Mesendoderm (in vitro differentiated cells): ENCODE results near the gene UBASH3B.

ENCODE experiments used
- DNase-seq: peaks from one replicate; pipeline ENCODE4 v3.0.0; 2013
- H2AK5ac ChIP-seq: 2 replicates; pipeline ENCODE4 v1.6.1; 2013; ENCODE audit warnings: low read length, inconsistent platforms
- H2BK120ac ChIP-seq: 2 replicates; pipeline ENCODE4 v1.6.1; 2013; ENCODE audit warnings: low read depth, mild to moderate bottlenecking, low read length, moderate library complexity, mixed read lengths
- H2BK15ac ChIP-seq: replicated peaks from 2 replicates; pipeline ENCODE4 v1.6.1; 2013; ENCODE audit warnings: low read depth, mild to moderate bottlenecking, moderate library complexity
- H2BK5ac ChIP-seq: 2 replicates; pipeline ENCODE4 v1.6.1; 2013; ENCODE audit warnings: low read length, inconsistent platforms
- H3K18ac ChIP-seq: 2 replicates; pipeline ENCODE4 v1.6.1; 2013; ENCODE audit warnings: mild to moderate bottlenecking, low read length, mixed read lengths
- H3K23ac ChIP-seq: one replicate; pipeline ENCODE4 v1.6.1; 2013; ENCODE audit warnings: low read length
- H3K27ac ChIP-seq: 2 replicates; pipeline ENCODE4 v1.5.1; 2013; ENCODE audit warnings: low read depth, mild to moderate bottlenecking, inconsistent platforms, low read length, moderate library complexity
- H3K27me3 ChIP-seq: 2 replicates; pipeline ENCODE4 v1.6.1; 2013; ENCODE audit warnings: low read length, control low read depth, mild to moderate bottlenecking, inconsistent platforms; ENCODE audit not compliant: insufficient read depth, poor library complexity
- H3K36me3 ChIP-seq: 2 replicates; pipeline ENCODE4 v1.6.1; 2013; ENCODE audit warnings: low read length, inconsistent platforms; ENCODE audit not compliant: control insufficient read depth, insufficient read depth
- H3K4ac ChIP-seq: one replicate; pipeline ENCODE4 v1.6.1; 2013; ENCODE audit warnings: low read depth, mild to moderate bottlenecking, low read length, moderate library complexity
- H3K4me1 ChIP-seq: 2 replicates; pipeline ENCODE4 v1.6.1; 2013; ENCODE audit warnings: low read depth, low read length, inconsistent platforms; ENCODE audit not compliant: control insufficient read depth
- H3K4me2 ChIP-seq: 2 replicates; pipeline ENCODE4 v1.6.1; 2013; ENCODE audit warnings: low read length
- H3K4me3 ChIP-seq: 2 replicates; pipeline ENCODE4 v1.5.1; 2013; ENCODE audit warnings: mild to moderate bottlenecking, low read length
- H3K56ac ChIP-seq: one replicate; pipeline ENCODE4 v1.6.1; 2013; ENCODE audit warnings: low read length
- H3K79me1 ChIP-seq: 2 replicates; pipeline ENCODE4 v1.6.1; 2013; ENCODE audit warnings: low read length, inconsistent platforms
- H3K79me2 ChIP-seq: 2 replicates; pipeline ENCODE4 v1.6.1; 2013; ENCODE audit warnings: mild to moderate bottlenecking, low read length; ENCODE audit not compliant: control insufficient read depth, insufficient read depth
- H3K9ac ChIP-seq: 2 replicates; pipeline ENCODE4 v1.6.1; 2013; ENCODE audit warnings: low read length, inconsistent platforms
- H4K5ac ChIP-seq: one replicate; pipeline ENCODE4 v1.6.1; 2013; ENCODE audit warnings: low read length
- H4K8ac ChIP-seq: one replicate; pipeline ENCODE4 v1.6.1; 2013; ENCODE audit warnings: low read depth, mild to moderate bottlenecking, control low read depth, low read length, moderate library complexity
- WGBS: extraction: QIAGEN DNeasy Blood & Tissue Kit; methylation state at CpG from one replicate; pipeline ENCODE4 v1.1.7; 2013; ENCODE audit warnings: low lambda C conversion rate, missing lambda C conversion rate; ENCODE audit not compliant: insufficient coverage; ENCODE audit errors: extremely low coverage; 5-methylcytosine and 5-hydroxymethylcytosine counted together

Gene UBASH3B

DNA sequence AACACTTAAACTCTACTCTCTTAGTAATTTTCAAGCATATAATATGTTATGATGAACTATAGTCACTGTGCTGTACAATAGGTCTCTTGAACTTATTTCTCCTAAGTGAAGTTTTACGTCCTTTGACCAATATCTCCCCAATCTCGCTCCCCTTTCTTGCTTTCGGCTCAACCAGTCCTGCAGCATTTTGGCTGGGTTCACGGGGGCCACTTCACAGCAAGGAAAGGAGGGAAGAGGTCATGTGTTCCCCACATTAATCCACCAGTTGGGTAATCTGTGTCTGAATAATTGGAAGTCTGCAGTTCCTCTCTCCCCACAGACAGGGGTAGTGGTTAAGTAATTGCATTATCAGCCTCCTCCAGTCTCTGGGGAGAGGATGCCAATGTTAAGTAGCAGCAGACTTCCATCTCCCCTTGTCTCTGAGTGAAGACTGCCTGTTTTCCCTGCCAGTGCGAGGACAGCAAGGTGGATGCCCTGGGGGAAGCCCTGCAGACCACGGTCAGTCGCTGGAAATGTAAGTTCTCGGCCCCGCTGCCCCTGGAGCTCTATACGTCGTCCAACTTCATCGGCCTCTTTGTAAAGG, 123.6 kb downstream of the UBASH3B start:
- WGBS = no CpG with 5 or more reads among the region's 12 CpGs
- Histone ChIP-seq H3K36me3 (no peaks in the 10 kb centered on the region), H2BK120ac (no peak overlapping the region), H3K4ac (no peak overlapping the region), H3K18ac (no peak overlapping the region), H2BK15ac (no peak overlapping the region), H3K27me3 (no peaks in the 10 kb centered on the region), H3K4me2 (no peak overlapping the region), H3K9ac (no peak overlapping the region), H4K8ac (no peak overlapping the region), H3K79me1 (no peaks in the 10 kb centered on the region), H3K56ac (peak overlapping the region; percentile 51), H4K5ac (no peak overlapping the region), H3K4me1 (no peaks in the 10 kb centered on the region), H3K4me3 (no peak overlapping the region), H2BK5ac (no peak overlapping the region), H3K23ac (no peak overlapping the region), H3K27ac (no peak overlapping the region), H3K79me2 (no peaks in the 10 kb centered on the region), H2AK5ac (no peak overlapping the region)
- DNase-seq = peak; percentile 37

DNA sequence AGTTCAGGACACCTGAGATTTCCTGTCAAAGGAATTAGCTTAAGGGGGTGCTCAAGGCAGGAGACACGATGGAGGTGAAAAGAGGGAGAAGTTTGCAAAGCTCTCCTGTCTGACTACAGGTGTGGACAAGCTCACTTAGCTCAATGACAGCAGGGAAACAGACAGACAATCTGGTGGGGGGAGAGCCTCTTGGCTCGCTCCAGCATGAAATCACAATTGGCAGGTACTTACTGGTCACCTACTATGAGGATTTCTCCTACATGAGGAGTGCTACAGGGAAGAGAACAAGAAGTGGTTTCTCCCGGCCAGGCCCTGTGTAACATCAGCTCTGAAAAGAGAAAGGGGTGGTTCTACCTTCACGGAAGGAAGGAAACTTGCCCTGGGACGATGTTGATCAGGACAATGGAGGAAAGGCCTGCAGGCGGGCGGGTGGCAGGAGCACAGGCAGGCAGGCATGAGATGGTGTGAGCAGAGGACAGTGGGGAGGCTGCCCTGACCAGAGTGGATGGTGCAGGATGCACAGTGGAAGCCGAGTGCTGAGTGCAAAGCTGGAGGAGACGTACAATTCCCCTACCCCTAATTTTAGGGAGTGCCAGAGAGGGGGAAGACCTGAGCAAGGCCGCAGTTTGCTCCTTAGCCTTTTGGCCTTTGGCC, 124.9 kb downstream of the UBASH3B start:
- no peak overlapping the region for H4K8ac ChIP-seq
- DNase-seq = no peak
- H2AK5ac ChIP-seq = no peak overlapping the region
- no peaks in the 10 kb centered on the region for H3K79me1 ChIP-seq
- no peak overlapping the region for H3K9ac ChIP-seq
- no peak overlapping the region for H3K4me2 ChIP-seq
- H3K27me3 ChIP-seq = no peaks in the 10 kb centered on the region
- no peak overlapping the region for H2BK5ac ChIP-seq
- H3K18ac ChIP-seq = no peak overlapping the region
- H3K36me3 ChIP-seq = no peaks in the 10 kb centered on the region
- H3K4me3 ChIP-seq = no peak overlapping the region
- no CpG with 5 or more reads among the region's 10 CpGs for WGBS
- no peak overlapping the region for H3K4ac ChIP-seq
- H2BK15ac ChIP-seq = no peak overlapping the region
- H2BK120ac ChIP-seq = no peak overlapping the region
- no peak overlapping the region for H3K27ac ChIP-seq
- peak overlapping the region; percentile 40 for H3K56ac ChIP-seq
- H3K79me2 ChIP-seq = no peaks in the 10 kb centered on the region
- H3K23ac ChIP-seq = no peak overlapping the region
- no peak overlapping the region for H4K5ac ChIP-seq
- no peaks in the 10 kb centered on the region for H3K4me1 ChIP-seq

DNA sequence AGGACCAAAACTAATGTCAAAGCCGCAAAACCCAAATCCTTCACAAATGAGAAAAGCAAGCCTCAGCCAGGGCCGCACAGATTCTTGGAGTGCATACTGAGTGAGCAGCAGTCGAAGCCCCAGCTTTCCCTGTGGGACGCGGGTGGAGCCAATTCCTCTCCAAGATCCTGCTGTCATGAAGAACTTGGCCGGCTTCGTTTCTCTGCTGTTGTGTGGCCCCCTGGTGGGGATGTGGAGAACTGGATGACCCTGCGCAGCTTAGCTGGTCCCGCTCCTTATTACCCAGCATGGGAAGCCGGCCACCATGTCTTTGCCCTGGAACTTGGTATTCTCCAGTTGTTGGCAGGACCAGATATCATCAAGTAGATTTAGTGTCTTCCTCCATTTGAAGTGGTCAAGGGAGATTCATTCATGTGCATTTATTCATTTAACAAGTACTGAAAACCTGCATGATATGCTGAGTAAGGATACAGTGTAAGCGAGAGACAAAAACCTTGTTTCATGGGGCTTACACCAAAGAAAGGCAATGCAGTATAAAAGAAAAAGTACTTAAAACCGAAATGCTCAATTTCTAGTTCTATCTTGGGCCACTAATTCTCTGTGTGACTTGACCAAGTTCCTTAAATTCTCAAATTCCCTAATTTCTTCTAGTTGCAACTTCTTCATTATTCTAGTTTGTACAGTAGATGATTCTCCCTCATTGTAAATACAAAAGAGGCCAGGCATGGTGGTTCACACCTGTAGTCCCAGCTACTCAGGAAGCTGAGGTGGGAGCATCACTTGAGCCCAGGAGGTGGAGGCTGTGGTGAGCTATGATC, 126.1 kb downstream of the UBASH3B start:
- Histone ChIP-seq H4K8ac (no peak overlapping the region), H3K79me1 (no peaks in the 10 kb centered on the region), H3K18ac (no peak overlapping the region), H3K4ac (no peak overlapping the region), H3K23ac (no peak overlapping the region), H3K79me2 (no peaks in the 10 kb centered on the region), H3K4me3 (no peak overlapping the region), H2BK5ac (no peak overlapping the region), H3K9ac (no peak overlapping the region), H3K56ac (no peak overlapping the region), H3K4me1 (no peaks in the 10 kb centered on the region), H4K5ac (no peak overlapping the region), H3K27ac (no peak overlapping the region), H2BK120ac (no peak overlapping the region), H3K36me3 (no peaks in the 10 kb centered on the region), H2AK5ac (no peak overlapping the region), H3K27me3 (no peaks in the 10 kb centered on the region), H3K4me2 (no peak overlapping the region), H2BK15ac (no peak overlapping the region)
- DNase-seq = peak; percentile 93
- WGBS = no CpG with 5 or more reads among the region's 12 CpGs

DNA sequence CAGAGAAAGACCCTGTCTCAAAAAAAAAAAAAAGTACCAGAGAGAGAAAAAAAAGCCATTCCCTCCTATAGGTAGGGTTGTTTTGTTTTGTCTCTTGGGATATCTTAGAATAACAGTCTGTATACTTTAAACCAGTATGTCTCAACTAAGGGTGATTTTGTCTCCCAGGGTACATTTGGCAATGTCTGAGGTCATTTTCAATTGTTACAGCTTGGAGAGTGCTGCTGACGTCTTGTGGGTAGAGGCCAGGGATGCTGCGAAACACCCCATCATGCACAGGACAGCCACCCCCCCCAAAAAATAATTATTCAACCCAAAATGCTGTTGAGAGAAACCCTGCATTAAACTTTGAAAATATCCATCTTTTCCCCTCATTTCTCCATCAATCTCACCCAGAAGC, 126.7 kb downstream of the UBASH3B start:
- Histone ChIP-seq H3K79me1 (no peaks in the 10 kb centered on the region), H2BK120ac (no peak overlapping the region), H2BK15ac (no peak overlapping the region), H3K18ac (no peak overlapping the region), H4K8ac (no peak overlapping the region), H2BK5ac (no peak overlapping the region), H3K27ac (no peak overlapping the region), H3K9ac (no peak overlapping the region), H3K4me2 (no peak overlapping the region), H3K23ac (no peak overlapping the region), H3K79me2 (no peaks in the 10 kb centered on the region), H3K56ac (no peak overlapping the region), H3K36me3 (no peaks in the 10 kb centered on the region), H4K5ac (no peak overlapping the region), H3K4me3 (no peak overlapping the region), H3K4ac (no peak overlapping the region), H2AK5ac (no peak overlapping the region), H3K27me3 (no peaks in the 10 kb centered on the region), H3K4me1 (no peaks in the 10 kb centered on the region)
- DNase-seq = no peak
- no CpG with 5 or more reads among the region's 2 CpGs for WGBS

DNA sequence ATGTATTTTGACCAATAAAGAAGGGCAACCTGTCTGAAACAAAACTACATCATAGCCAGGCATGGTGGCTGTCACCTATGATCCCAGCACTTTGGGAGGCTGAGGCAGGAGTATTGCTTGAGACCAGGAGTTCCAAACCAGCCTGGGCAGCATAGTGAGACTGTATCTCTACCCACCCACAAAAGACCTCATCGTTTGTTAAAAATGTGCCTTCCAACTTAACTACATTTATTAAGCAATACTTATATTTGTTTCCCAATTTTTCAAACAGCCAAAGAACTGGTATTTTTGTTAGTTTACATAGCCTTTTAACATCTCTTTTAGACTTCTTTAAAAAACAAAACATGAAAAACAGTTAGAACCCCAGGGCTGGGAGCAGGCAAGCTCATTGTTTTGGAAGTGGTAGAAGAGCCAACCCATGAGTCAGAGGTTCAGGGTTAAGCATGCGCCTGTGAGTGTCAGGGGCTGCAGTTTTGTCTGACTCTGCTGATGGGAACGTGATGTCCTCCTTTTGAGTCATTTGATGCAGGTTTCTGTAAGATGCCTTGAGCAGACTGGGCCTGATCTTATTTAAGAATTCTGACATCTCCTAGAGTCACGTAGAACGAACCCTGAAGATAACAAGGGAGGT, 128.9 kb downstream of the UBASH3B start:
- WGBS = no CpG with 5 or more reads among the region's 5 CpGs
- no peak overlapping the region for H3K9ac ChIP-seq
- H3K27me3 ChIP-seq = no peaks in the 10 kb centered on the region
- peak; percentile 44 for DNase-seq
- H2AK5ac ChIP-seq = no peak overlapping the region
- H3K4me2 ChIP-seq = no peak overlapping the region
- no peak overlapping the region for H2BK15ac ChIP-seq
- H3K23ac ChIP-seq = no peak overlapping the region
- H3K4me3 ChIP-seq = no peak overlapping the region
- no peaks in the 10 kb centered on the region for H3K4me1 ChIP-seq
- no peaks in the 10 kb centered on the region for H3K79me1 ChIP-seq
- no peak overlapping the region for H3K56ac ChIP-seq
- no peak overlapping the region for H3K4ac ChIP-seq
- no peak overlapping the region for H2BK120ac ChIP-seq
- no peak overlapping the region for H4K5ac ChIP-seq
- no peaks in the 10 kb centered on the region for H3K79me2 ChIP-seq
- H3K36me3 ChIP-seq = no peaks in the 10 kb centered on the region
- H3K18ac ChIP-seq = no peak overlapping the region
- H4K8ac ChIP-seq = no peak overlapping the region
- no peak overlapping the region for H3K27ac ChIP-seq
- no peak overlapping the region for H2BK5ac ChIP-seq
